RPMI8226 (cell line): ENCODE measurements around the gene CBY2.

Experiments used
- DNase-seq: peaks from one replicate; pipeline ENCODE4 v3.0.0-alpha.2; 2015

CBY2 gene

DNA sequence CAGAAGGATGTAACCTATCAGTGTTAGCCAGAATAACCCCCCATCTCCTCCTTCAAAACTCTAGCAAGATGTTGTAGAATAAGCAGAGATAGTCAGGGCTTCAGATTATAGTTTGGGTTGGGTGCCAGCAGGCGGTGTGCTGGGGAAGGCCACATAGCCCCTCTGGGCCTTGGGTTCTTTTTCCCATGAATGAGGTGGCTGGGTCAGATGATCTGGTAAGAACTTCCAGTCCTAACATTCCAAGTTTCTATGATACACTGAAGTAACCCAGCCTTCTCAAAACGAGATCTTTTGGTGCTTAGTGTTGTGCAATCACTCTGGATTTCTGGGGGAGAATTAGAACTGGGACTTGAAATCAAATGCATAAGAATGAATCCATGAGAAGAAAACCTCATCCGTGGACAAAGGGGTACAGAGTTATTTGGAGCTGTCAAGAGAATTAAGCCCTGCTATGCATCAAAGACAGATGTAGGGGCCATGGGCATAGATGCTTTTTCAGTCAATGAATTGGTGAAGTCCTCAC, 810 bp downstream of the CBY2 start:
- no peak for DNase-seq

DNA sequence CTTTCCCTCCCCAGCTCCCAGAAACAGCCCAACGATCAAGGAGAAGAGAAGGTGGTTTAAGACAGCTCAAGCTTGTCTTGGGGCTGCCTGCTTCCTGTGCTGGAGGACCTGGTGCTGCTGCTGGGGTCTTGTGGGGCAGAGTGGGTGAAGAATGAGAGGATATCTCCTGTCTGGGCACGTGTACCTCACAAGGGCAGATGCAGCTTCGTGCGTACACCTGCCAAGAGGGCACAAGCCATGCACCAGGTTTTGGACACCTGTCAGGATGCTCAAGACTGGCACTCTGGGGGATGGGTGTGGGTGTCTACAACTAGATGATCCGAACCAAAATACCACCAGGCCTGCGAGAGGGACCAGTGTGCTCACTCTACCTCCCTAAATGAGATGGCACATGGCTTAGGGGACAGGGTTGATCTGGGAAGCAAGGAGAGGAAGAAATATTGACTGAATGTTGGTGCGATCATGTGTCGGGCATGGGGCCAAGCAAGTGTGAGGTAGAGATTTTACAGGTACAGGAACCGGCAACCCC, 2.2 kb downstream of the CBY2 start:
- no peak for DNase-seq

DNA sequence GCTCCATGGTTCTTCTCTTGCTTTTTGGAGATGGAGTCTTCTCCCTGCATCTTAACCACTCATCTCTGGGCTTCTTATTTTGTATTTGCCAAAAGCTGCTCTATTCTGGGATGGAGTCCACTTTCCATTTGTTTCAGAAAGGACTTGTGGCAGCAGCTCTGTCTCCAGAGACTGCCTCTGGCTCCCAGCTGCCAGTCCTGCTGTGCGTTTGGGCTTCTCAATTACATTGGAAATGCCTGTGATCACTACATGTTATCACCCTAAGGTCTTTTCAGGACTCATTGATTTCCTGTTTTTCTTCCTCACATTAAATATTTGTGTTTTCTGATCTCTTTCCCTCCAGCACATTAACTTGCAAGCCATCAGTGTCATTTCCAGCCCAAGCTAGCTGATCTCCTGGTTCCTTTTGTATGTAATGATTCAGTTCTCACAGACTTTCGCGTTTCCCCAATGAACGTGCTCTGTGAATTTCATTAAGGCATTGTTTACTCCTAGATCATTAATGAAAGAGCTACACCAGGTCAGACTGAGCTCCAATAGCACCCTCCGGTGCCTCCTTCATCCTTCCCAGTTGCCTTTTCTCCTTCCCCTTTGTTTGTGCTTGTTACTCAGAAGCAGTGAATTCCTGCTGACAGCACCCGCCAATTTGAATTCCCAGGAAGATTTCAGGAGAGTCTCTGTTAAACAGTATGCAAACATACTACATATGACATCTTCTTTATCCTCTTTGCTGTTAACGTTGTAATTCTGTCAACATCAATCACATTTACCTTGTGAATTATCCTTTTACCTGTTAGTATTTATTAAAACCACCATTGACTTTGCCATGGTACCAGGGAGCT, 3.0 kb downstream of the CBY2 start:
- DNase-seq, result no peak

DNA sequence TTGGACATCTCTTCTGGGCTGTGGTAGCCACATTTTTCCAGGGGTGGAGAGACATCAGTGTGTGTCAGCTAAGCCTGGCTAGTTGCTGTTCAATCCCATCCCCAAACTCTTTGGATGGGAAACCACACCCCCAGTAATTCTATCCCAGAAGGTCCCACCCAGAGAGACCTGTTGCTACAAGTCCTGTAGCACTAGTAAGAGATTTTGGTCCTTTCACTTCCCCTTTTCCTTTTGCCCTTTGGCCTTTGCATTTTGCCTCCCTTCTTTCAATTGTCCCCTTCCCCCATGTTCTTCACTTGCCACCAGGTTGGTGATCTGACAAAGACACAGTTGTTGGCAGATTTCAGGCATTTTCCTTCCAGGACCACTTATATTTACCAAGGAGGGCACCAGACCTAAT, 3.8 kb downstream of the CBY2 start:
- peak; percentile 46 for DNase-seq

DNA sequence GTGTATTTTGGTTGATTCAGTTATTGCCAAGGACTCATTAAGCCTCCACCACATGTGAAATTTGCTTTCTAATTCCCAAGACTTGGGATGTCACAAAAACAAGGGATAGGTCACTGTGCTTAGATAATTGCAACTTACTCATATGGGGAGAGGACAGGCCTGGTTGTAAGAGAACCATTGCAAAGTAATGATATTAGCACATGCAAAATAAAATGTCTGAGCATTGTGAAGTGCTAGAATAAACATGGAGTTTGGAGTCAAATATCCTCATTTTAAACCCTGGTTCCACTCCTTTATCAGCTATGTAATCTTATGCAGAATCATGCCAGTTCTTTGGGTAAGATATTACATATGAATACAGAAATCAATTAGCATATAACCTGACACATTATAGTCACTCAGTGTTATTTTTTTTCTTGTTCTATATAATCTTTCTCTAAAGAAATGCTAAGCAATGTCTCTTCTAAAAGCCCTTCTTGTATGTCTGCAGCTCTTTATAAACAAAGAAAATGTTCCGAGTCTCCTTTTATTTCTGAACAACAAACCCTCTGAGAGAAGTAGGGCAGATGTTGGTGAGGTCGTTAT, 5.5 kb downstream of the CBY2 start:
- no peak for DNase-seq

DNA sequence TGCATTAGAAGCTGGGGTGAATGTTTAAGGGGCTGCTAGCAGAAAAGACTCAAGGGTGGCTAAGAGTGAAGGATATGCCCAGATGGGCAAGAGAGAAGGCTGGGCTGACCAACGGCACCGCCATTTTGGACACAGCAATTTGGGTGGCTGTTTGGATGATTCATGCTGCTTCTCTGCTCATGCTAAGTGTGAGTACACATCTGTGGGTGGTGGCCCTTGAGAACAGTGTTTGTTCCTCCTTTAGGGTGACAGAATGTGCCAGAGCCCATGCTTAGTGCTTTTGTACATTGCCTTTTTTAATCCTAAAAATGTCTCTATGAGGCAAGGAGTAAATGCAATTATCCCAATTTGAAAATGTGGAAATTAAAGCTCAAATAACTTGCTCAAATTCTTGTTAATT, 9.8 kb downstream of the CBY2 start:
- no peak for DNase-seq

DNA sequence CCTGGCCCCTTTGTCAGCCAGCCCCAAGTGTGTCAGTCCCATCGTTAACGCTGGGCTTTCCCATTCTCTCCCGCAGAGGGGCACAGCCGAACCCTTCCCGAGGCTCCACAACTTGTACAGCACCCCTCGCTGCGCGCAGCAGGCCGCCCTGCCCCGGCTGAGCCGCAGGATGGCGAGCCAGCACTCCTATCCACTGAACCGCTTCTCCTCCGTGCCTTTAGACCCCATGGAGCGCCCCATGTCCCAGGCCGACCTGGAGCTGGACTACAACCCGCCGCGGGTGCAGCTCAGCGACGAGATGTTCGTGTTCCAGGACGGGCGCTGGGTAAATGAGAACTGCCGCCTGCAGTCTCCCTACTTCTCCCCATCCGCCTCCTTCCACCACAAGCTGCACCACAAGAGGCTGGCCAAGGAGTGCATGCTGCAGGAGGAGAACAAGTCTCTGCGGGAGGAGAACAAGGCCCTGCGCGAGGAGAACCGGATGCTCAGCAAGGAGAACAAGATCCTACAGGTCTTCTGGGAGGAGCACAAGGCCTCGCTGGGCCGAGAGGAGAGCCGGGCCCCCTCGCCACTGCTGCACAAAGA, 11.1 kb downstream of the CBY2 start:
- DNase-seq, result no peak

DNA sequence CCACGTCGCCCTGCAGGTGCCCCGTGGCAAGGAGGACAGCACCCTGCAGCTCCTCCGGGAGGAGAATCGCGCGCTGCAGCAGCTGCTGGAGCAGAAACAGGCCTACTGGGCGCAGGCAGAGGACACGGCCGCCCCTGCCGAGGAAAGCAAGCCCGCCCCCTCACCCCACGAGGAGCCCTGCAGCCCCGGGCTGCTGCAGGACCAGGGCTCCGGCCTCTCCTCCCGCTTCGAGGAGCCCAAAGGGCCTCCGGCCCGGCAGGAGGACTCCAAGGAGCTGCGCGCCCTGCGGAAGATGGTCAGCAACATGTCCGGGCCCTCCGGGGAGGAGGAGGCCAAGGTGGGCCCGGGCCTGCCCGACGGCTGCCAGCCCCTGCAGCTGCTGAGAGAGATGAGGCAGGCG, 11.6 kb downstream of the CBY2 start:
- DNase-seq, result no peak

DNA sequence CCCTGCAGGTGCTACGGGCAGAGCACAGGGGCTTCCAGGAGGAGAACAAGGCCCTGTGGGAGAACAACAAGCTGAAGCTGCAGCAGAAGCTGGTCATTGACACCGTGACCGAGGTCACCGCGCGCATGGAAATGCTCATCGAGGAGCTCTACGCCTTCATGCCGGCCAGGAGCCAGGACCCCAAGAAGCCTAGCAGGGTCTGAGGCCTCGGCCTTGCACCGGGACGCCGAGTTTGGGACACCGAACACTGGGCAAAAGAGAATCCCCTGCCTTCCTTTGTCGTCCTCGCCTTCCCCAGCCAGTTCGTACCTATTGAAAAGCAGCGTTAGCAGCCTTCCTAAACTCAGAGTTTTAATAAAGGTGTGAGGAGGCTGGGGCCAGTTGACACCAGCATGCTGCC, 12.1 kb downstream of the CBY2 start:
- DNase-seq, result no peak

DNA sequence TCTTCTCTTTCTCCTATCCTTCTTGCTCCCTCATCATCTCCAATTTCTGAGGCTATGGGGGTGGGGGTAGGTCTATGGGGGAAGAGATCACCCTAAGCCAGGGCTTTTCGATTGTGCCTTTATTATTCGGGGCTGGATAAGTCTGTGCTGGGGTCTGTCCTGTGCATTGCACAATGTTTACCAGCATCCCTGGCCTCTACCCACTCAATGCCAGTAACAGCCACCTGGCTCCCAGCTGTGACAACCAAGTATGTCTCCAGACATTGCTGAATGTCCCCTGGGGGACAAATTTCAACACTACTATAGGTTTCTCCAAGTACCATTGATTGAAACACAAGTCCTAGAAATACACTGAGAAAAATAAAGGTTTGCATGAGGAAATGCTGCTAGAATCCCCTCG, 13.2 kb downstream of the CBY2 start:
- no peak for DNase-seq

DNA sequence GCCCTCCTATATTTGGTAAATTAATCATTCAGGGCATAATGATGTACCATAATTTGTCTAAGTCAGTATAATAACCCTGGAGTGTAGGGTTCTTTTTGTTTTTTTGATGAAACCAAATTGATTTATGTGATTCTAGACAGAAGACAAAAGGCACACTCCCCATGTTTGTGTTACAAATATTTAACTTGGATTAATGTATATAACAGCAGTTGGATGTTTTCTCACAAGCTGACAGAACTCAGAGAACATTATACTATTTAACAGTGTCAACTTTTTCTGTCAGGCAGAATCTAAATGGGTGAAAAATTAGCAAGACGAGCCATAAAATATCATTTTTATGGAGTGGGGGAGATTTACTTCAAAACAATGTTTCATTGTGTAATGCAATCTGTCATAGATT, 15.2 kb downstream of the CBY2 start:
- no peak for DNase-seq

DNA sequence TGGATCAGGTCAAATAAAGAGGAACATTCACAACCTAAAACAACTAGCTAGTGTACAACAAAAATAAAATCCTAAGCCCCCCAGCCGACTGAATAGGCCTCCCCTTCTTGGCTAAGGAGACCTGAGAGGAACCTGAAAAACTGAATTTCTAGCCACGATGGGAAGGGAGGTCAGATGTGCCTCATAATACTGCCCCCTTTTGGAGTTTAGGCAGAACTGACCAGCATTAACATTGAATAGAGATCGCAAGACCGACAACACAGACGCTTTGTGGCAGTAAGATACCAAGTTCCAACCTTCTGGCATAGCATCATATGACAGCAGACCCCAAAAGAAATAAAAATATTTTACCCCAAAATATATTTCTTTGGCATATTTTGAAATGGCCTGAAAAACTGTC, 15.9 kb downstream of the CBY2 start:
- DNase-seq, result peak; percentile 9

DNA sequence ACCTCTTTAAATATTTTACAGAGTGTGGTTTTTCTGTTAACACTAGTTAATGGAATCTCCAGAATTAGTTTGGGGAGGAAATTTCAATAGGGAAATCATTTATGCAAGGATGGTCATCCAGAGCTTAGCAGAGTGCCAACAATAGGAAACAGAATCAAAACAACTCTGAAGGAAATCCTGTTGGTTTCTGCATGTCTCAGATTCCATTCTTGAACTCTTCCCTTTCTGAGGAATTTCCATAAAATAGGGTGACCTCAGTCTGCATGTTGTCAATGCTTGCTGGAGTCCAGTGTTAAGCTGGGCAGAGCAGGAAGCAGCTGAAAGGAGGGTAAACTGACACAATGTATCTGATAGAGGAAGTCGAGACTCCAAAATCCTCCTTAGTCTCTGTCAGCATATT, 16.9 kb downstream of the CBY2 start:
- no peak for DNase-seq

DNA sequence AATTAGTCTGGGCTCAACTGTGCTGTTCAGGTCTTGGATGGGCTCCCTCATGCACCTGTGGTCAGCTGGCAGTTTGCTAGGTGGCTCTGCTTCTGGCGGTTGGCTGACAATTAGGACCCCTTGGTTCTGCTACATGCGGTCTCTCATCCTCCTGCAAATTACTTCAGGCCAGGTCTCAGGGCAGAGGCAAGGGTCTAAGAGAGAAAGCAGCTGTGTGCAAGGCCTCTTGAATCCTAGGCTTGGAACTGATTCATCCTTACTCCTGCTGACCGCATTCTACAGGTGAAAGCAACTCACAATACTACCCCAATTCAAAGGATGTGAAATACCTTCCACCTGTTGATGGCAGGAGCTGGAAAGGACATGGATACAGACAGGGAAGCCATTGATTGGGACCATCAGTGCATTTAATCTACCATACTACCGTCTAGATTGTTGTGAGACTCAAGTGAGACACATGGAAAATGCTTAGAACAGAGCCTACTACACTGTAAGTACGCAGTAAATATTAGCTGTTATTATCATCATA, 19.1 kb downstream of the CBY2 start:
- no peak for DNase-seq

DNA sequence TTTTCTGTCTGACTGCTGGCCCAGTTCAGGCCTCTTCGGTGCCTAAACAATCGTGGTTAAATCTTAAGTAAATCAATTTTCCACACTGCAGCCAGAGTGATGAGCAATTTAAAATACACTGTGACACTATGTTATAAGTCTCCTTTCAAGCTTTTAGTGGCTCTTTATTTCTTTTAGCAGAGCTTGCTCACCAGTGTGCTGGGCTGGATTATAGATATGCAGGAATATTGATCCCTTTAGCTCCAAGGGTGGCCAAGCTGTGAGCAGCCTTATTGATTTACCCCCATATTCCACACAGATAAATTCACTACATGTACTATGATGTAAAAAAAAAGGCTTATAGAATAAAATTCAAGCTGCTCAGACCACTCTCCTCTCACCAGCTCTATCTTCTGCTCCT, 21.7 kb downstream of the CBY2 start:
- DNase-seq, result no peak

DNA sequence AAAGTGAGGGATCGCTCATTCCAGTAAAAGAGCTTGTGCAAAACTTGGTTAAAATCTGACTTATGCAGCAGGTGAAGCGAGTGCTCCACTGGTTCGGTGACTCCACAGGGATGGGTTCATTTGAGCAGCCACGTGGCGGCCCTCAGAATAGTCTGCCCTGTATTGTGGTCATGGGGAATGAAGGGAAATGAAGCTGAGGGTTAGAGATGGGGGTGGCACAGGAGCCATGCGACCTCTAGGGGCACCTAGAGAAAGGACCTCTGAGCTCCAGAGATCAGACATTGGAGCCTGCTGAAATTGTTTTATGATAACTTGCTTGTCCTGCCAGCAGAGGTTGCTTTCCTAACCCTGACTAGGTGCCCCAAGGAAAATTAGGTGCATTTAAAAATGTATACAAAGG, 26.6 kb downstream of the CBY2 start:
- peak; percentile 61 for DNase-seq

DNA sequence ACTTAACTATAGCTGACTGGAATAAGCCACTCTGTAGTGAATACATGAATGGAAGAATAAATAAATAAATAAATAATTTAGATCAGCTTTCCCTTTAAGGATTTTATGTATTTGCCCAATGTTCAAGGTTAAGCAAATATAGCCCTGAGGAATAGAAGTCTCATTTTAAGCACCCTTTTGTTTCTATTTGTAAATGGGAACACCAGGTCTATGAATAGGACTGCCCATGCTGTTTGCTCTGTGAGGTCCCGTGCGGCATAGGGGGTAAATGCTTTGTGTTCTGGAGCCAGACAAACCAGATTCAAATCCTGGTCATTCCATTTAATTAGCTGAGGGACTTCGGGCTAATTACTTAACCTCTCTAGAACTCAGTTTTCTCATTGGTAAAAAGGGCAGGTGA, 29.3 kb downstream of the CBY2 start:
- no peak for DNase-seq

DNA sequence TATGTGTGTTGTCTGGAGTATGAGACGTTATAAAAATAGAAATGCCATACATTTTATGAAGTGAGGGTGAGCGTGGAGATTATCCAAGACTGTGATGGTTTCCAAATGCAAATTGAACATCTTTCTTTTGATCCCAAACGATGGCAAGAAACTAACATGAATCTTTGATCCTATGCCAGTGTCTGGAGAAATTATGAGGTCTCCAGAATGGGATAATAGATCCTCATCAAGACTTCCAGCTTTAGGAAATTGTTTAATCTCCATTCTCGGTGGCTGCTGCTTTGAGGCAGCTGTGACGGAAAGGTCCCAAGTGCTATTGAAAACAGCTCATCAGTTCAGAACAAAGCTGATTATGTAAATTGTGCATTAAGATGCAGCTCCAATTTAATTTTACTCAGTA, 30.8 kb downstream of the CBY2 start:
- no peak for DNase-seq

DNA sequence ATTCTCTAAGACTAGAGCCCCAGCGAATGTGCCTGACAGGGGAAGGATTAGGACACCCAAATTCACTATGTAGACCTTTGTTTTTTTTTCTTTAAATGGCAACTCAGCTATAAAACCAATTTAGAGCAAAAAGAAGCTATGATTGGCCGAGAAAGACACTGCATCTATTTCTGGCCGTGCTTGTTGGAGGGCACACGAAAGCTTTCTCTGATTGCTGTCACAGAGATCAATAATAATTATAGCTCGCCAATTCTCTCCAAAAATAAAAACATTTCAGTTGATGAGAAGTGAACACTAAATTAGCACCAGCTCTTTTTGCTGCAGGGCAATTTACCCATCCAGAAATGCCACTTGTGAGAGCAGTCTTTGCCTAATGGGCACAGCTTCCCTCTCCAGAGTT, 31.2 kb downstream of the CBY2 start:
- no peak for DNase-seq

DNA sequence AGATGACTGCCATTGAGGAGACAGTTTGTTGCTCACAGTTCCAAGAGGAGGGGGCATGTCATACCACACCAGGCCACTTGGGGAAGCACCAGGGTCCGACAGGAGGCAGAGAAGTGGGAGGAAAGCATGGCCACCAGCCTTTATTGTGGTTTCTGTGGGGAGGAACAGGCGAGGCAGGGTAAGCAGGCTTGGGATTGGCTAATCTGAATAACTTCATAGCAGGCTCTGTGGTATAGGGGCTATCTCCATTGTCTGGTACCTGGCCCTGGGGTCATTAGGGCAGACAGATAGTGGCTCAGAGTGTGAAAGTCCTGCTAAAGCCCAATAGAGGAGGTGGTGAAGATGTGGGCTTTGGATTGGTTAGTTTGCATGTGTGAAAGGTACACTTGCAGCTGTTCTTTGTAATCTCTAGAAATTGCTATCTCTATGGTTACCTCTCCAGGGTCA, 35.5 kb downstream of the CBY2 start:
- peak; percentile 12 for DNase-seq

DNA sequence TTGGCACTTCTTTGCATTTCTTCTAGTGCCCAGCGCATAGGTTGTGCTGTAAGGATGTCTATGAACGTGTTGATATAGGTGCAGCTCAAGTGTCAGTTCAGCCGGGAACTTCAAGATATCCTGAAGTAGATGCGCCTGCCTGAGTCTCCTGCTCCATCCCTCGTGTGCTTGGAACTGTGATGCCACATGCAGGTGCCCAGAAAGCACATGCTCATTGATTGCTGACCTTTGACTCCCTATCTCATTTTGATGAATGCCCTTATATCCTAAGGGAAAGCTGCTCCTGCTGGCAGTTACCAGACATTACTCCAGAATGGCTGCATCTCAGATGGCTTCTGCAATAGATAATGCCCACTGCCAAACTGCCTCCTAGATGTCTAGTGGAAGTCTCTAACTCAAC, 40.9 kb downstream of the CBY2 start:
- DNase-seq, result no peak

DNA sequence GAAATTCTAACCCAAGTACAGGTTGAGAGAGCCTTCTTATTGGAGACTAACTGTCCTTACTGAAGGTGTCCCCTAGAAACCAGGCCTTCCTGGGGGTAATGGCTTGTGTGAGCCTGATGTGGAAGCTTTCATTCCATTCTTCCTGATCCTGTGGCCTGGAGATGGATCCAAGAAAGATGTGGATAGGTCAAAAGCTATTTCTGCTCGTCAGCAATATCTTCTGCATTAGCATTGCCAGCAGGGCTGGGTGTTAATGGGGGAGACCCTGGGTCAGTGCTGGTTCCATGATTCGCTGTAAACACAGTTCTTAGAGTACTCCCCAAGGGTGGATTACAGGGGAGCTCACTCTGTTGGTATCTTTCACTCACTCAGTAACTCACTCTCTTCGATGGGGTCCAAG, 42.9 kb downstream of the CBY2 start:
- no peak for DNase-seq

DNA sequence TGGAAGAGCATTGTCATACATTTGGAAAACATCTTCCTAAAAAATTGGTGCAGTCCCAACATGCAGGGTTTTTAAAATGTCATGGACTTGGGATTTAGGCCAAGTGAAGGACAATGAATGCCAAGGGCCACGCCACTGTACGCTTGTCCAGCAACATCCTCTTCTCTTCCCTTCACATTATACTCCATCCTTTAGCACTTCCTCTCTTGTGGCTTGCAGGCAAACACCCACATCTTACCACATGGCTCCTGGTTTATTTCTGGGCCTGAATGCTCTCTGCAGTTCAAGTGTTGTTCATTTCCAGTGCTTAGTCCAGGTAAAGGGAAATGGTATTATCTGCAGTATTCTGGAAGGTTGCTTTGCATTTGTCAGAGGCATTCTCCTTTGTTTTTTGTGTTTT, 45.0 kb downstream of the CBY2 start:
- no peak for DNase-seq
